Panc1 (cell line): ENCODE measurements around the gene GCNT4.

Experiments
- CTCF ChIP-seq: fragments of 450-650 bp; IDR thresholded peaks from 2 replicates; pipeline ENCODE4 v1.5.1; 2017; ENCODE audit warnings: mild to moderate bottlenecking
- POLR2AphosphoS5 ChIP-seq: IDR thresholded peaks from 2 replicates; pipeline ENCODE4 v1.6.1; 2012; ENCODE audit warnings: mild to moderate bottlenecking, low read depth, low read length, moderate library complexity
- REST ChIP-seq, 2 experiments: IDR thresholded peaks; 2 replicates each; pipeline ENCODE4 v1.6.1; 2011 to 2012; ENCODE audit warnings: low read depth in 2 of 2, control low read depth in 1 of 2, low read length in 1 of 2, mild to moderate bottlenecking in 1 of 2, moderate library complexity in 1 of 2; ENCODE audit not compliant: insufficient read depth in 1 of 2
- TCF7L2 ChIP-seq: IDR thresholded peaks from 2 replicates; pipeline ENCODE4 v1.6.1; 2011; ENCODE audit warnings: mild to moderate bottlenecking, low read depth, low read length, inconsistent platforms

DNA sequence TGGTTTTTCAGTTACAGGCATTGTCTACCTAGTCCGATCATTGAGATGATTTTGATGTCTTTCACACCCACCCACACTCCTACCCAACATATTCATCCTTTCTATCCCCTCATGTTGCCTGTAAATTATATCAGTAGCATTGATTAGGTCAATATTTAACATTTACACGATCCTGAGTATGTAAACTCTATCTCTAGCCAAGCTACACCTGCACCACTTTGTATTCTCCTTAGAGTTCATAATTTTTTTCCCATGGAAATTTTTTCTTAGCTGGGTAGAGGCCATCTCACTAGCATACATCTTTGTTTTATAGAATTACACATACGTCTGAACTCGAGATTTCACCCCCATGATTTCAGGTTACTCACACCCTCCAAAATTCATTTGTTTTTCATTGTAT is 30.6 kb downstream of the GCNT4 start:
- TF ChIP-seq POLR2AphosphoS5 = no peak
- TF ChIP-seq CTCF = no peak
- TF ChIP-seq TCF7L2 = no peak
- no peak for TF ChIP-seq REST (IDR thresholded peaks at IDR 0.05; ENCODE audit: insufficient read depth in 1 of 2, low read depth in 2 of 2, low read length in 1 of 2)
